OCI-LY1 (cell line): ENCODE data around the gene NFATC2IP.
"Not testable (repeated sequence)": the region's sequence is repeated elsewhere in the genome, so short reads cannot be mapped to it uniquely, and the experiment has no call there.

Experiments used
- H2AFZ ChIP-seq: fragments of 200-600 bp; sonication (generic), shearing (Covaris generic); 2 replicates; pipeline ENCODE4 v1.6.0; 2014; ENCODE audit warnings: antibody characterized with exemption, mild to moderate bottlenecking, low read length
- H3F3A ChIP-seq: fragments of 200-600 bp; sonication (generic), shearing (Covaris generic); 2 replicates; pipeline ENCODE4 v1.6.0; 2014; ENCODE audit warnings: mild to moderate bottlenecking, antibody characterized with exemption, low read length, moderate library complexity; ENCODE audit not compliant: insufficient read depth
- H3K27ac ChIP-seq: fragments of 200-600 bp; sonication (generic); 2 replicates; pipeline ENCODE4 v1.5.1; 2014; ENCODE audit warnings: low read length, mixed run types, mild to moderate bottlenecking, low read depth; ENCODE audit not compliant: poor library complexity, severe bottlenecking
- H3K27me3 ChIP-seq: fragments of 200-600 bp; sonication (generic); 2 replicates; pipeline ENCODE4 v1.6.0; 2014; ENCODE audit warnings: antibody characterized with exemption, mild to moderate bottlenecking, low read length, moderate library complexity; ENCODE audit not compliant: insufficient read depth
- H3K36me3 ChIP-seq: fragments of 200-600 bp; sonication (generic); 2 replicates; pipeline ENCODE4 v1.6.1; 2014; ENCODE audit warnings: mild to moderate bottlenecking, antibody characterized with exemption, low read length, moderate library complexity, mixed read lengths; ENCODE audit not compliant: insufficient read depth
- H3K4me1 ChIP-seq: fragments of 200-600 bp; sonication (generic); 2 replicates; pipeline ENCODE4 v1.5.1; 2014; ENCODE audit warnings: mild to moderate bottlenecking, low read length, moderate library complexity; ENCODE audit not compliant: insufficient read depth, severe bottlenecking
- H3K4me2 ChIP-seq: fragments of 200-600 bp; sonication (generic), shearing (Covaris generic); 2 replicates; pipeline ENCODE4 v1.6.1; 2014; ENCODE audit warnings: low read length
- H3K4me3 ChIP-seq: fragments of 200-600 bp; sonication (generic); 2 replicates; pipeline ENCODE4 v1.5.1; 2014; ENCODE audit warnings: low read length, low read depth, mild to moderate bottlenecking, mixed read lengths; ENCODE audit not compliant: poor library complexity, severe bottlenecking
- H3K79me2 ChIP-seq: fragments of 200-600 bp; shearing (Covaris generic); 2 replicates; pipeline ENCODE4 v1.6.1; 2016; ENCODE audit warnings: mixed run types, low read length, mixed read lengths; ENCODE audit not compliant: insufficient read depth
- H3K9ac ChIP-seq: fragments of 200-600 bp; sonication (generic), shearing (Covaris generic); 2 replicates; pipeline ENCODE4 v1.6.1; 2014; ENCODE audit warnings: mild to moderate bottlenecking, low read length, mixed read lengths
- H3K9me2 ChIP-seq: fragments of 200-600 bp; sonication (generic), shearing (Covaris generic); 2 replicates; pipeline ENCODE4 v1.6.1; 2014; ENCODE audit warnings: low read depth, mild to moderate bottlenecking, low read length, mixed read lengths
- H3K9me3 ChIP-seq: fragments of 200-600 bp; shearing (Covaris generic); 2 replicates; pipeline ENCODE4 v1.6.1; 2014; ENCODE audit warnings: low read length, mixed read lengths
- H4K20me1 ChIP-seq: fragments of 200-600 bp; sonication (generic), shearing (Covaris generic); 2 replicates; pipeline ENCODE4 v1.6.0; 2016; ENCODE audit warnings: mild to moderate bottlenecking, low read length; ENCODE audit not compliant: insufficient read depth
- EZH2 ChIP-seq: fragments of 200-600 bp; sonication (generic), shearing (Covaris generic); IDR thresholded peaks from 2 replicates; pipeline ENCODE4 v1.8.0; 2017; ENCODE audit warnings: borderline replicate concordance, mixed run types, mild to moderate bottlenecking, antibody characterized with exemption, low read length, moderate library complexity, mixed read lengths
- TF ChIP-seq, protein P1 (sequence below): fragments of 200-600 bp; sonication (generic), shearing (Covaris generic); IDR thresholded peaks from 2 replicates; pipeline ENCODE4 v1.5.1; 2017; ENCODE audit warnings: mild to moderate bottlenecking, antibody characterized with exemption, low read length, moderate library complexity, mixed read lengths

NFATC2IP gene

DNA sequence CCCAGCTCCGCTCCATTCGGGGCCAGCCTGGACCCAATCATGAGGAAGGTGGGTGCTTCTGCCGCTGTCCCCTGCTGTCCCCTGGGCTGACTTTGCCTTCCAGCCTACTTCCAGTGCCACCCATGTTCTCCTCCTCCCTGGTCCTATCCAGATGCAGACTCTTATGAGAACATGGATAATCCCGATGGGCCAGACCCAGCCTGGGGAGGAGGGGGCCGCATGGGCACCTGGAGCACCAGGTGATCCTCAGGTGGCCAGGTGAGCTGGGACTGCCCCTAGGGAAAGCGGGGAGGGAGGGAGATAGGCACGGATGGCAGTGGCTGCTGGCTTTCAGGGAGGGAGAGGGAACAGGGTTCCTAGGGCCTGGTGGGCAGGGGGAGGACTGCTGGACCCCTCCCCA is 12.0 kb upstream of the NFATC2IP start:
- TF ChIP-seq, protein P1, sequence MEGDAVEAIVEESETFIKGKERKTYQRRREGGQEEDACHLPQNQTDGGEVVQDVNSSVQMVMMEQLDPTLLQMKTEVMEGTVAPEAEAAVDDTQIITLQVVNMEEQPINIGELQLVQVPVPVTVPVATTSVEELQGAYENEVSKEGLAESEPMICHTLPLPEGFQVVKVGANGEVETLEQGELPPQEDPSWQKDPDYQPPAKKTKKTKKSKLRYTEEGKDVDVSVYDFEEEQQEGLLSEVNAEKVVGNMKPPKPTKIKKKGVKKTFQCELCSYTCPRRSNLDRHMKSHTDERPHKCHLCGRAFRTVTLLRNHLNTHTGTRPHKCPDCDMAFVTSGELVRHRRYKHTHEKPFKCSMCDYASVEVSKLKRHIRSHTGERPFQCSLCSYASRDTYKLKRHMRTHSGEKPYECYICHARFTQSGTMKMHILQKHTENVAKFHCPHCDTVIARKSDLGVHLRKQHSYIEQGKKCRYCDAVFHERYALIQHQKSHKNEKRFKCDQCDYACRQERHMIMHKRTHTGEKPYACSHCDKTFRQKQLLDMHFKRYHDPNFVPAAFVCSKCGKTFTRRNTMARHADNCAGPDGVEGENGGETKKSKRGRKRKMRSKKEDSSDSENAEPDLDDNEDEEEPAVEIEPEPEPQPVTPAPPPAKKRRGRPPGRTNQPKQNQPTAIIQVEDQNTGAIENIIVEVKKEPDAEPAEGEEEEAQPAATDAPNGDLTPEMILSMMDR, result no peak
- no peak for TF ChIP-seq EZH2
- H3K4me3 ChIP-seq, result no peak overlapping the region
- H3K4me1 ChIP-seq, result no peaks in the 10 kb centered on the region
- no peaks in the 10 kb centered on the region for H4K20me1 ChIP-seq
- H3K27me3 ChIP-seq, result no peaks in the 10 kb centered on the region
- H3K9me2 ChIP-seq, result no peaks in the 10 kb centered on the region
- H3F3A ChIP-seq, result no peaks in the 10 kb centered on the region
- H3K36me3 ChIP-seq, result peaks cover 42% of the 10 kb centered on the region
- H3K79me2 ChIP-seq, result no peaks in the 10 kb centered on the region
- no peak overlapping the region for H2AFZ ChIP-seq
- H3K9ac ChIP-seq, result no peak overlapping the region
- H3K27ac ChIP-seq, result no peak overlapping the region
- H3K9me3 ChIP-seq, result no peaks in the 10 kb centered on the region
- no peak overlapping the region for H3K4me2 ChIP-seq

DNA sequence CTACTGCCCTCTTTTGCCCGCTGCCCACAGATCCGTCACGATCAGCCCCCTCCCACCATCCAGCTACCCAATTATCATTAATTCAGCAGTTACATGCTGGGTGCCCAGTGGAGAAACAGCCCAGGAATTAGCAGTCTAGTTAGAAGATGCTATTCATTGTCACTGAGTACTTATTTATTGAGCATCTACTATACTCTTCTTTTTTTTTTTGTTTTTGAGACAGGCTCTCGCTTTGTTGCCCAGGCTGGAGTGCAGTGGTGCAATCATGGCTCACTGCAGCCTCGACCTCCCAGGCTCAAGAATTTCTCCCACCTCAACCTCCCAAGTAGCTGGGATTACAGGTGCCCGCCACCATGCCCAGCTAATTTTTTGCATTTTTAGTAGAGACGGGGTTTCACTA is 10.9 kb upstream of the NFATC2IP start:
- H3F3A ChIP-seq, H3K4me1 ChIP-seq, H3K9ac ChIP-seq, H3K27ac ChIP-seq, H3K4me2 ChIP-seq, H3K27me3 ChIP-seq, H4K20me1 ChIP-seq, H3K79me2 ChIP-seq, H3K9me3 ChIP-seq, H2AFZ ChIP-seq, H3K4me3 ChIP-seq, H3K9me2 ChIP-seq: not testable (repeated sequence)
- peaks cover 33% of the 10 kb centered on the region for H3K36me3 ChIP-seq

DNA sequence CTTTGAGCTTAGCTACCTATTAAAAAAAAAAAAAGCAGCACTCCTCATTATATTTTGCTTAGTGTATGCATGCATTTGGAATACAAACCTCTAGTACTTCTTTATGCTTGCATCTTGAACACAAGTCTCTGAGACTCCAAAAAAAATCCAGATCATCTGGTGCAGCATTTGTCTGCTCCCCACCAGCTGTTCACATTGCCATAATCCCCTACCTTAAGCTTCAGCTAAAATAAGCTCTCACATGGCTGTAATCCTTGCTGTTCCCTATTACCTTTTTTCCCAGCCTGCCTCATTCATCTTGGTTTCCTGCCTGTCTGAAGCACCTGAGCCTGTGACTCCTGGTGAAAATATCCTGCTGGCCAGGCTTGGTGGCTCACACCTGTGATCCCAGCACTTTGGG is 7.5 kb upstream of the NFATC2IP start:
- Histone ChIP-seq H3K4me1 (peaks cover 8% of the 10 kb centered on the region), H3K9ac (no peak overlapping the region), H3F3A (0 out of 2 replicates have a peak, but pooled peaks cover 3% of the 10 kb centered on the region), H3K79me2 (no peaks in the 10 kb centered on the region), H3K4me3 (no peak overlapping the region), H4K20me1 (no peaks in the 10 kb centered on the region), H3K9me3 (no peaks in the 10 kb centered on the region), H3K9me2 (no peaks in the 10 kb centered on the region), H2AFZ (no peak overlapping the region), H3K27me3 (no peaks in the 10 kb centered on the region), H3K36me3 (peaks cover 11% of the 10 kb centered on the region), H3K27ac (no peak overlapping the region), H3K4me2 (no peak overlapping the region)
- TF ChIP-seq, protein P1, result no peak
- no peak for TF ChIP-seq EZH2

DNA sequence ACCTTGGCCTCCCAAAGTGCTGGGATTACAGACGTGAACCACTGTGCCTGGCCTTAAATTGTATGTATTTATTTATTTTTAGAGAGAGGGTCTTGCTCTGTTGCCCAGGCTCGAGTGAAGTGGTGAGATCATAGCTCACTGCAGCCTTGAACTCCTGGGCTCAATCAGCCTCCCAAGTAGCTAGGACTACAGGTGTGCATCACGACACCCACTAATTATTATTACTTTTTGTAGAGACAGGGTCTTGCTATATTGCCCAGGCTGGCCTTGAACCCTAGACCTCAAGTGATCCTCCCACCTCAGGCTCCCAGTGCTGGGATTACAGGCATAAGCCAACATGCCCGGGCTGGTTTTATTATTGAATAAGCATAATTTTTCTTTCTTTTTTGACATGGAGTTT is 4.1 kb upstream of the NFATC2IP start:
- Histone ChIP-seq H3K27ac (no peak overlapping the region), H2AFZ (no peak overlapping the region), H4K20me1 (no peaks in the 10 kb centered on the region), H3K4me1 (peaks cover 16% of the 10 kb centered on the region), H3K4me3 (no peak overlapping the region), H3K9me3 (no peaks in the 10 kb centered on the region), H3K36me3 (no peaks in the 10 kb centered on the region), H3K4me2 (no peak overlapping the region), H3K9ac (no peak overlapping the region), H3K79me2 (peaks cover 7% of the 10 kb centered on the region), H3K27me3 (no peaks in the 10 kb centered on the region), H3K9me2 (no peaks in the 10 kb centered on the region), H3F3A (0 out of 2 replicates have a peak, but pooled peaks cover 3% of the 10 kb centered on the region)
- TF ChIP-seq EZH2, result no peak
- TF ChIP-seq, protein P1, result no peak
